Measurements from ENCODE around the gene TBC1D1.

The TBC1D1 gene

GRCh38 chr4:38117591-38117990 is 226.7 kb downstream of the TBC1D1 start:
- TF ChIP-seq CTCF (IDR thresholded peaks at IDR 0.05; ENCODE audit: control insufficient read depth, extremely low read depth, insufficient read depth), result no peak
- H3K4me3 ChIP-seq (ENCODE audit: low read depth, low read length), result no peak overlapping the region
- DNase-seq (ENCODE audit: low read depth), result no peak

DNA sequence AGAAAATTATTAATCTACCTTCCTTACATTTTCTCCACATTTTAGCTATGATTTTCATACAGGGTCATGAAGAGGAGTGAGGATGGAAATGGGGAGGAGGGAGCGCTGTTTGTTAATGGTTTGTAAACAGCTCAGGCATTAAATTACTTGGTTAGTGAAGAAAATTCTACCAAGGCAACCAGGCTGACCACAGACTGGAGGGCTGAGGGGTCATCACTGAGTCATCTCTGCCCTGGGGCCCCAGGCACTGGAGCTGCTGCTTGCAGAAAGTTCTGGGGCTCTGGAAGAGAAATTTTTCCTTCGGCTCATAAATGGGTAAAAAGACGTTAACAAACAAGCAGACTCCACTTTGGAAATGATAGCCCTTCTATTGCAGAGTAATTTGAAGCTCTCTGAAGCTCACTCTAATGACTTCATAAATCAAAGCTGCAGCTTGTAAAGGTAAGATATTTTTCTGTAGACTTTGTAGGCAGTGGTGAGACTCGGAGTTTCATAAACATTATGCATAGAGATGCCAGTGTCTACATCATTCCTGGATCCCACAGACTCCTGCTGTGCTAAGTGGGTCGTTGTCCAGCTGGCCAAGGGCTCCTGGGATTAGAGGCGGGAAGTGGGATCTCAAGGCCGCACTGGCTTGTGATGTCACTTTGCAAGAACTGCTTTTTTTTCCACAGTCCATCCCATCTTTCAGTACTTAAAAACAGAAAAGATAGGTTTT is 228.9 kb downstream of the TBC1D1 start:
- no peak for DNase-seq (ENCODE audit: low read depth)
- TF ChIP-seq CTCF (IDR thresholded peaks at IDR 0.05; ENCODE audit: control insufficient read depth, extremely low read depth, insufficient read depth), result no peak
- no peak overlapping the region for H3K4me3 ChIP-seq (ENCODE audit: low read depth, low read length)

GRCh38 chr4:38120772-38121171 is 229.9 kb downstream of the TBC1D1 start:
- no peak for TF ChIP-seq CTCF (IDR thresholded peaks at IDR 0.05; ENCODE audit: control insufficient read depth, extremely low read depth, insufficient read depth)
- DNase-seq (ENCODE audit: low read depth), result no peak
- no peak overlapping the region for H3K4me3 ChIP-seq (ENCODE audit: low read depth, low read length)

- no peak for TF ChIP-seq CTCF (IDR thresholded peaks at IDR 0.05; ENCODE audit: control insufficient read depth, extremely low read depth, insufficient read depth)
- DNase-seq (ENCODE audit: low read depth), result no peak
- H3K4me3 ChIP-seq (ENCODE audit: low read depth, low read length), result no peak overlapping the region
These were observed 231.2 kb downstream of the TBC1D1 start for GRCh38 chr4:38122060-38122459.

DNA sequence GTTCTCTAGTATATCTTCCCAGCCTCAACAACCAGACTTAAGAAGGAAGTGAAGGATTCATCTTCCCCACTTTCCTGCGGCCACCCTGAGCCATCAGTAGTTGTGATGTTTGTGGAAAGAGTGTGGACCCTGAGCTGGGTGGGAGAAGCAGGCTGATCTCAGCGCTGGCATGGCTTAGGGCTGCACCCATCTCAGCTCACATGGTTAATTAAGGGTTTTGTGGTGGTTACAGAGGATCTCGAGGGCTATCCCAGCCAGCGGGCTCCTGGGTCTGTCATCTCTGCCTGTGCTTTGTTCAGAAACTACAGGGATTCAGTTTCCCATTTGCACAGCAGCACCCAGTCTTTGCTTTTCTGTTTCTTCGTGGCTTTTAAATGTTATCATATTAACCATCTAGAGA is 232.7 kb downstream of the TBC1D1 start:
- no peak for DNase-seq (ENCODE audit: low read depth)
- no peak for TF ChIP-seq CTCF (IDR thresholded peaks at IDR 0.05; ENCODE audit: control insufficient read depth, extremely low read depth, insufficient read depth)
- no peak overlapping the region for H3K4me3 ChIP-seq (ENCODE audit: low read depth, low read length)

DNA sequence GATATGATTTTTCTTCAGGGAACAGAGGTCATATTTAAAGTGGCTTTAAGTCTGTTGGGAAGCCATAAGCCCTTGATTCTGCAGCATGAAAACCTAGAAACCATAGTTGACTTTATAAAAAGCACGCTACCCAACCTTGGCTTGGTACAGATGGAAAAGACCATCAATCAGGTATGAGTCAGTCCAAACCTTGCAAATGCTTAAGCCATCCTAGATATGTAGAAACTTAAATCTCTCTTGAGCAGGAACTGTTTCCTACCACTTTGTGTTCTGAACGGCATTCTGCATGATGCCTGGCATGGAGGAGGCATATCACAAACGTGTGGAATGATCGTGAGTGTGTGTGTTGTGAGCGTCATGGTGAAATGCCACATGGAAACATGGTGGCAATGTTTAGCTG is 234.1 kb downstream of the TBC1D1 start:
- no peak for DNase-seq (ENCODE audit: low read depth)
- H3K4me3 ChIP-seq (ENCODE audit: low read depth, low read length), result no peak overlapping the region
- TF ChIP-seq CTCF (IDR thresholded peaks at IDR 0.05; ENCODE audit: control insufficient read depth, extremely low read depth, insufficient read depth), result no peak

GRCh38 chr4:38125816-38126215 is 234.9 kb downstream of the TBC1D1 start:
- DNase-seq (ENCODE audit: low read depth), result no peak
- H3K4me3 ChIP-seq (ENCODE audit: low read depth, low read length), result no peak overlapping the region
- no peak for TF ChIP-seq CTCF (IDR thresholded peaks at IDR 0.05; ENCODE audit: control insufficient read depth, extremely low read depth, insufficient read depth)
